ENCODE results near the gene TXNDC17. TPM values are rescaled to one million over a fixed set of nuclear protein-coding genes. Genes with fewer than 3 reads are reported as not detected.

The TXNDC17 gene
- total RNA-seq, 1 donor from 2014 or later: 193 TPM

DNA sequence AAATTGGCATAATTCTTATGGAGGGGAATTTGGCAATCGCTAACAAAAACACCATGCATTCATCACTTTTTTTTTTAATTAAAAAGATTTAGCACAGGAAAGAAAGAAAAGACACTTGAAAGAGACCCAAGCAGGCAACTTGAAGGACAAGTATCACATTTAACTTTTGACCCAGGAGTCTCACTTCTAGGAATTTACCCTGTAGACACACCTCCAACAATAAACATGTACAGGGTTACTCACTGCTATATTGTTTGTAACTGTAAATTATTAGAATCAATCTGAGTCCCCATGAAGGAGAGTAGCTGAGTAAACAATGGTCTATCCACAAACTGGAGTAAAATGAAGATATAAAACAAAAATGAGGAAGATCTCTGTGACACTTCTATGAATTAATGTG is 10.5 kb upstream of the TXNDC17 start:
- no peaks in the 10 kb centered on the region for H3K36me3 ChIP-seq (ENCODE audit: control insufficient read depth, insufficient read depth, low read length)
- TF ChIP-seq, protein P1, sequence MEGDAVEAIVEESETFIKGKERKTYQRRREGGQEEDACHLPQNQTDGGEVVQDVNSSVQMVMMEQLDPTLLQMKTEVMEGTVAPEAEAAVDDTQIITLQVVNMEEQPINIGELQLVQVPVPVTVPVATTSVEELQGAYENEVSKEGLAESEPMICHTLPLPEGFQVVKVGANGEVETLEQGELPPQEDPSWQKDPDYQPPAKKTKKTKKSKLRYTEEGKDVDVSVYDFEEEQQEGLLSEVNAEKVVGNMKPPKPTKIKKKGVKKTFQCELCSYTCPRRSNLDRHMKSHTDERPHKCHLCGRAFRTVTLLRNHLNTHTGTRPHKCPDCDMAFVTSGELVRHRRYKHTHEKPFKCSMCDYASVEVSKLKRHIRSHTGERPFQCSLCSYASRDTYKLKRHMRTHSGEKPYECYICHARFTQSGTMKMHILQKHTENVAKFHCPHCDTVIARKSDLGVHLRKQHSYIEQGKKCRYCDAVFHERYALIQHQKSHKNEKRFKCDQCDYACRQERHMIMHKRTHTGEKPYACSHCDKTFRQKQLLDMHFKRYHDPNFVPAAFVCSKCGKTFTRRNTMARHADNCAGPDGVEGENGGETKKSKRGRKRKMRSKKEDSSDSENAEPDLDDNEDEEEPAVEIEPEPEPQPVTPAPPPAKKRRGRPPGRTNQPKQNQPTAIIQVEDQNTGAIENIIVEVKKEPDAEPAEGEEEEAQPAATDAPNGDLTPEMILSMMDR (IDR thresholded peaks at IDR 0.05; ENCODE audit: insufficient read depth, low read length, poor library complexity, severe bottlenecking): no peak
- no peak overlapping the region for H3K4me3 ChIP-seq (ENCODE audit: low read depth, low read length)
- no peaks in the 10 kb centered on the region for H3K27me3 ChIP-seq (ENCODE audit: control insufficient read depth, insufficient read depth, low read length)
- no peak for DNase-seq (ENCODE audit: low read depth)

DNA sequence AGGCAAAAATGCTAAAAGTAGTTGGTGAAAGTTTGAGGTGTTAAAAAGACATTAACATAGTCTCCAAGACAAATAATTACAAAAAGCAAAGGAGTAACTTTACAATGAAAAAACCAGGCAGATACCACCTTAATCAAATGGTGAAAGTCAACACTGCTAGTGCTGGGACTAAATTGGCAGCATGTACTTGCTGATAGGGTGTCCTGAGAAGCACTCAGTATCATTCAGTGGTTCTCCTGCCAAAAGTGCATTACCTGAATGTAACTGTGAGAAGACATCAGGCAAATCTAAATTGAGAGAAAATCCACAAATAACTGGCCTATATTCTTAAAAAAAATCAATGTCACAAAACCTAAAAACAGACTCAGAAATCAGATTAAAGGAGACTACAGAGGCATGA is 8.3 kb upstream of the TXNDC17 start:
- TF ChIP-seq, protein P1 (IDR thresholded peaks at IDR 0.05; ENCODE audit: insufficient read depth, low read length, poor library complexity, severe bottlenecking): no peak
- no peak for DNase-seq (ENCODE audit: low read depth)
- Histone ChIP-seq H3K4me3 (ENCODE audit: low read depth, low read length) (no peak overlapping the region), H3K27me3 (ENCODE audit: control insufficient read depth, insufficient read depth, low read length) (no peaks in the 10 kb centered on the region), H3K36me3 (ENCODE audit: control insufficient read depth, insufficient read depth, low read length) (no peaks in the 10 kb centered on the region)

DNA sequence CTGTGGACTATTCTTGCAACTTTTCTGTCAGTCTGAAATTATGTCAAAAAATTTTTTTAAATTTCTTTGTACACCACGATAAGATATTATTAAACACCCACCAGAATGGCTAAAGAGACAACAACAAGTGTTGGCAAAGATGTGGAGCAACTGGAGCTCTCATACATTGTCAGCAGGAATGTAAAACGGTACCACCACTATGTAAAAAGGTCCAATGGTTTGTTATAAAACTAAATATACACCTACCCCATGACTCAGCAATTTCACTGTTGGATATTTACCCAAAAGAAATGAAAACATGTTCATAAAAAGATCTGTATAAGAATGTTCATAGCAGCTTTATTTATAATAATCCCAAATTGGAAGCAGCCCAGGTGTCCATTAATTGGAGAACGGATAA is 7.6 kb upstream of the TXNDC17 start:
- no peaks in the 10 kb centered on the region for H3K27me3 ChIP-seq (ENCODE audit: control insufficient read depth, insufficient read depth, low read length)
- no peak overlapping the region for H3K4me3 ChIP-seq (ENCODE audit: low read depth, low read length)
- TF ChIP-seq, protein P1 (IDR thresholded peaks at IDR 0.05; ENCODE audit: insufficient read depth, low read length, poor library complexity, severe bottlenecking): no peak
- no peaks in the 10 kb centered on the region for H3K36me3 ChIP-seq (ENCODE audit: control insufficient read depth, insufficient read depth, low read length)
- DNase-seq (ENCODE audit: low read depth): no peak

DNA sequence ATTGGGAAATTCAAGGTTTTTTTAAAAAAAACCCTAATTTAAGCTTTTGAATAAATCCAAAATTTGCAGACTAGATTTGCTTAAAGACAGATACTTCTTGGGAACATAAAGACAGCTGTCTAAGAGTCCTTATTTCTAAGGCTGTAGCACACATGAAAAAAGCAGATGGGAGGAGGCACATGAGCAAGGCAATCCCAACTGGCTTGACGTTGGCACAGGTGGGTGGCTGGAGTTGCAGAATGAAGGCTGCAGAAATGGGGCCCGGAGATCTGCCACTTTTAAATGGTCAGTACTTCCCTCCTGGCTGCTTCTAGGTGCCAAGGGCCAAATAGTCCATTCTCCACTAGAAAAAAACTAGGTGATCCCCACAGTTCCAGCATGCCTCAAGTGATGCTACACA is 4.8 kb upstream of the TXNDC17 start:
- DNase-seq (ENCODE audit: low read depth): no peak
- TF ChIP-seq, protein P1 (IDR thresholded peaks at IDR 0.05; ENCODE audit: insufficient read depth, low read length, poor library complexity, severe bottlenecking): no peak
- H3K4me3 ChIP-seq (ENCODE audit: low read depth, low read length): no peak overlapping the region
- H3K27me3 ChIP-seq (ENCODE audit: control insufficient read depth, insufficient read depth, low read length): no peaks in the 10 kb centered on the region
- no peaks in the 10 kb centered on the region for H3K36me3 ChIP-seq (ENCODE audit: control insufficient read depth, insufficient read depth, low read length)

DNA sequence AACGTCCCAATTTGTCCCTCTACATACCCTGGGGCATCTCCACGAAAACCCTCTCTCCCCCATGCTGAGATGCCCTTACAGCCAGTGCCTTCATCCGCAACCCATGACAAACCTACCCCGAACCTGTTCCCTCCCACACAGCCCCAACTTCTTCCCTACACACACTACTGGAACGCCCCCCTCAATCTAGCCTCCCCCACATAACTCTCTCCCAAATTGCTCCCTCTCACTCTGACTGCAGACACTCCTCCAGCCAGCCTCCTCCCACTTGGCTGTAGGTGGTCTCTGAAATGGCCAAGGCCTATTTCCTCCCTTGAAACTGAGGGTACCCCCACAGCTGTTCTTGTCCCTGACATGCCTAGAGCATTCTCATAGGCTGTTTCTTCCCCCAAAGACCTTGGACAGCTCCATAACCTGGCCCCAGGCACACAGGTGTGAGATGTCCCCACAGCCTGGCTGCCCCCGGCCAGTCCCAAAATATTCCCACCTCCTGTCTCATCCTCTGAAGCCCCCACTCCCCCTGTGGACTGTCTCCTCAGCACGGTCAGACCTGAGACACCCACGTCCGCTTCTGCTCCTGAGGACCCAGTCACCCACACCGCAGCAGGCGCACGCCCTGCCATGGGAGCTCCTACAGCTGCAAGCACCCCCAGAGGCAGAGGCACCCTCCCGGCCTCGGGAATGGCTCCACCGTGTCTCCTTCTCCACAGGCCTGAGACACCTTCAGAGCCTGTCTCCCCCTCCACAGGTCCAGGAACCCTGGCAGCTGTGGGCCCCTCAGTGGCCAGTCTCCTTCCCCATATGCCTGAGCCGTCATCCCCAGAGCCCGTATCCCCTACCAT is 4.0 kb upstream of the TXNDC17 start:
- no peak overlapping the region for H3K4me3 ChIP-seq (ENCODE audit: low read depth, low read length)
- H3K36me3 ChIP-seq (ENCODE audit: control insufficient read depth, insufficient read depth, low read length): no peaks in the 10 kb centered on the region
- DNase-seq (ENCODE audit: low read depth): no peak
- H3K27me3 ChIP-seq (ENCODE audit: control insufficient read depth, insufficient read depth, low read length): no peaks in the 10 kb centered on the region
- TF ChIP-seq, protein P1 (IDR thresholded peaks at IDR 0.05; ENCODE audit: insufficient read depth, low read length, poor library complexity, severe bottlenecking): no peak

DNA sequence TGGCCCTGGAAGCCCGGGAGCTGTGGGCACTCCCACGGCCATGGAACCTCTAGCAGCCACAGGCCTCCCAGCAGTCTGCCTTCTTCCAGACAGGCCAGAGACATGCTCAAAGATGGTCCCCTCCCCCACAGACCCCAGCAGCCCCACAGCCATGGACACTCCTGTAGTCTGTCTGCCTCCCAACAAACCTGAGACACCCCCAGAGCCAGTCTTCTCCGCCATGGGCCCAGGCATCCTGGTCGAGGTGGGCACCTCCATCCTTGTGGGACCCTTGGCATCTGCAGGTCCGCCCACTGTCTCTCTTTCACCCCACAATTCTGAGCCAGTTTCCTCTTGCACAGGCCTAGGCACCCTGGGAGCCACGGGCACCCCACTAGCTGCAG is 3.4 kb upstream of the TXNDC17 start:
- Histone ChIP-seq H3K4me3 (ENCODE audit: low read depth, low read length) (no peak overlapping the region), H3K27me3 (ENCODE audit: control insufficient read depth, insufficient read depth, low read length) (no peaks in the 10 kb centered on the region), H3K36me3 (ENCODE audit: control insufficient read depth, insufficient read depth, low read length) (no peaks in the 10 kb centered on the region)
- TF ChIP-seq, protein P1 (IDR thresholded peaks at IDR 0.05; ENCODE audit: insufficient read depth, low read length, poor library complexity, severe bottlenecking): no peak
- no peak for DNase-seq (ENCODE audit: low read depth)
